Breast epithelium (tissue), 3 donors: ENCODE data around the gene PLA2G15.

Experiments used
- CTCF ChIP-seq, 3 donors: fragments of 450-650 bp; IDR thresholded peaks; one replicate each; pipeline ENCODE4 v1.5.1; 2016 to 2017; ENCODE audit warnings: antibody characterized with exemption in 3 of 3, mild to moderate bottlenecking in 3 of 3, moderate library complexity in 3 of 3
- POLR2A ChIP-seq: fragments of 450-650 bp; IDR thresholded peaks from one replicate; pipeline ENCODE4 v1.6.1; 2016; ENCODE audit warnings: antibody characterized with exemption, mild to moderate bottlenecking, moderate library complexity
- POLR2AphosphoS5 ChIP-seq, 3 donors: sonication (generic); formaldehyde crosslinking; IDR thresholded peaks; one replicate each; pipeline ENCODE4 v1.6.1; 2017; ENCODE audit warnings: antibody characterized with exemption in 3 of 3

GRCh38 chr16:68299571-68300453, 54.6 kb downstream of the PLA2G15 start:
- TF ChIP-seq CTCF (IDR thresholded peaks at IDR 0.05) = no peak
- TF ChIP-seq POLR2AphosphoS5 (IDR thresholded peaks at IDR 0.05) = no peak
- TF ChIP-seq POLR2A = no peak
